Measurements from ENCODE around the gene THAP10.

- TF ChIP-seq, protein P1, sequence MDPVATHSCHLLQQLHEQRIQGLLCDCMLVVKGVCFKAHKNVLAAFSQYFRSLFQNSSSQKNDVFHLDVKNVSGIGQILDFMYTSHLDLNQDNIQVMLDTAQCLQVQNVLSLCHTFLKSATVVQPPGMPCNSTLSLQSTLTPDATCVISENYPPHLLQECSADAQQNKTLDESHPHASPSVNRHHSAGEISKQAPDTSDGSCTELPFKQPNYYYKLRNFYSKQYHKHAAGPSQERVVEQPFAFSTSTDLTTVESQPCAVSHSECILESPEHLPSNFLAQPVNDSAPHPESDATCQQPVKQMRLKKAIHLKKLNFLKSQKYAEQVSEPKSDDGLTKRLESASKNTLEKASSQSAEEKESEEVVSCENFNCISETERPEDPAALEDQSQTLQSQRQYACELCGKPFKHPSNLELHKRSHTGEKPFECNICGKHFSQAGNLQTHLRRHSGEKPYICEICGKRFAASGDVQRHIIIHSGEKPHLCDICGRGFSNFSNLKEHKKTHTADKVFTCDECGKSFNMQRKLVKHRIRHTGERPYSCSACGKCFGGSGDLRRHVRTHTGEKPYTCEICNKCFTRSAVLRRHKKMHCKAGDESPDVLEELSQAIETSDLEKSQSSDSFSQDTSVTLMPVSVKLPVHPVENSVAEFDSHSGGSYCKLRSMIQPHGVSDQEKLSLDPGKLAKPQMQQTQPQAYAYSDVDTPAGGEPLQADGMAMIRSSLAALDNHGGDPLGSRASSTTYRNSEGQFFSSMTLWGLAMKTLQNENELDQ (CRISPR knock-in tag; IDR thresholded peaks at IDR 0.05; ENCODE audit: borderline replicate concordance), result no peak
- TF ChIP-seq ZBTB33 (CRISPR knock-in tag; IDR thresholded peaks at IDR 0.05) (no peak), ATF1 (CRISPR knock-in tag; IDR thresholded peaks at IDR 0.05) (no peak), ATF1 (tag; IDR thresholded peaks at IDR 0.05) (no peak), MAX (CRISPR knock-in tag; IDR thresholded peaks at IDR 0.05) (no peak)
- TF ChIP-seq, protein P2, sequence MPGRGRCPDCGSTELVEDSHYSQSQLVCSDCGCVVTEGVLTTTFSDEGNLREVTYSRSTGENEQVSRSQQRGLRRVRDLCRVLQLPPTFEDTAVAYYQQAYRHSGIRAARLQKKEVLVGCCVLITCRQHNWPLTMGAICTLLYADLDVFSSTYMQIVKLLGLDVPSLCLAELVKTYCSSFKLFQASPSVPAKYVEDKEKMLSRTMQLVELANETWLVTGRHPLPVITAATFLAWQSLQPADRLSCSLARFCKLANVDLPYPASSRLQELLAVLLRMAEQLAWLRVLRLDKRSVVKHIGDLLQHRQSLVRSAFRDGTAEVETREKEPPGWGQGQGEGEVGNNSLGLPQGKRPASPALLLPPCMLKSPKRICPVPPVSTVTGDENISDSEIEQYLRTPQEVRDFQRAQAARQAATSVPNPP (IDR thresholded peaks at IDR 0.05; ENCODE audit: borderline replicate concordance, insufficient read depth, insufficient read length), result no peak
Measured at GRCh38 chr15:70876011-70876410, 16.2 kb downstream of the THAP10 start.

Data from K562 (cell line).